NCI-H1930 (cell line): ENCODE results near the gene CTDSPL2.
"Not testable (repeated sequence)": the region's sequence is repeated elsewhere in the genome, so short reads cannot be mapped to it uniquely, and the experiment has no call there.

Experiments used
- DNase-seq, 2 experiments: peaks; one replicate each; lab custom pipeline; 2025; lab: John Stamatoyannopoulos, UW

CTDSPL2 gene

GRCh38 chr15:44541282-44541958 lies 114.0 kb downstream of the CTDSPL2 start:
- DNase-seq, result no peak

DNA sequence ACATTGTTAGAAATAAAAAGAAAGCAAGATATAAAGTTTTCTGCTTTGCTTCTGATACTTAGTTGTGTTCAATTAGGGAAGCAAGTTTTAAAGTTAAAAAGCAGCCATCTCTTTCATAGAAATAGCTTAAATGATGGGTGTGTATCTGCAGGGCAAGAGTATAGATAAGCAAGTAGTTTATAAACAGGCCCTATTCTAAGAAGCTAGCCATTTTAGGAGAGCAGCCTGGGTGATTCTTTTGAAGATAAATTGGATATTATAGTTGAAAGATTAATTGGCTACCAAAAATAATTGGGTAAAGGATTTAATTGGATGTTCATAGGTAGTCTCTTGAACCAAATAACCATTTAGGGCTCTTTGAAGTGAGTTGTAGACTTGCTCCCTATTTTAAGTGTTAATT lies 115.2 kb downstream of the CTDSPL2 start:
- no peak for DNase-seq

DNA sequence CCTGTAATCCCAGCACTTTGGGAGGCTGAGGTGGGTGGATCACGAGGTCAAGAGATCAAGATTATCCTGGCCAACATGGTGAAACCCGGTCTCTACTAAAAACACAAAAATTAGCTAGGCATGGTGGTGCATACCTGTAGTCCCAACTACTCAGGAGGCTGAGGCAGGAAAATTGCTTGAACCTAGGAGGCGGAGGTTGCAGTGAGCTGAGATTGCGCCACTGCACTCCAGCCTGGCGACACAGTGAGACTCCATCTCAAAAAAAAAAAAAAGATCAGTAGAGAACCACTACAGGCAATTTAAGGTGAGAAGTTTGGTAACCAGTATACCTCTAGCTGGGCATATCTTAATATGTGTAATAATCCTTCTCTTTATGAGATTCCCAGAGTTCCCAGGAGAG lies 117.3 kb downstream of the CTDSPL2 start:
- not testable (repeated sequence) for DNase-seq

DNA sequence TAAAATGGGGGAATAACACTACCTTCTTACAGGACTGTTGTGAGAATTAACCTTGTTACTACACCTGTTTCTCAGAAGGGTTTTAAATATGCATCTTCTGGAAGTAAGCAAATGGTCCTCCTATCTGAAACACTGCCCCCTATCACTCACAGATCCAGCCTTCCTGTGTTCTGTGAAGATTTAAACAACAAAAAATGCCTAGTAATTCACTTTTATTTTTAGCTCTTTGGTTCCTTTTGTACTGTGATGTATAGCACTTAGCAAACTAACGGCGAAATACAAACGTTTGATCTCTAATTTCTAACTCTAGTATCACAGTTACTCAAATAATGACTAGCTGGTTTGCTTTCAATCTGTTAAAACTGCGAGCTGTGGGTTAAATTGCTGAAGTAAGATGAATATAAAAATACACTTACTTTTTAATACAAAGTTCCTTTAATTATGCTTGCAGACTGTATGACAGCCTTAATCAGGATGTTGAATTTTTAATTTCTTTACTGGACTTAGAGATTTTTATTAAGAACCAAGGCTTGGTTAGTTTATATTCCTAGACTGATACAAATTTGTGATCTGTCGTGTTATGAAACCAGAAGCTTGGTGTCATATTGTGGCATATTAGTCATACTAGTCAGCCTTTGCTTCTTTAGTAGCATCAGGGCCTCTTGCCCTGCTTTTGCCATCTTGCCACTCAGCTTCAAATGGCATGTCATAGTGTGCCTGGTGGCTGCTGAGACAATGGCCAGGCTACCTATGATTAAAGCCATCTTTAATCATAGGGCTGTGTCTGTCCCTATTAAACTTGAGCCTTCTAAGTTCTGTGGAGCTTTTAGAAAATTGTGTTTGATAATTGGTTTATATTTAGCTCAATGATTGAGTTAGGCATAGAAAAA lies 118.7 kb downstream of the CTDSPL2 start:
- DNase-seq, result no peak

DNA sequence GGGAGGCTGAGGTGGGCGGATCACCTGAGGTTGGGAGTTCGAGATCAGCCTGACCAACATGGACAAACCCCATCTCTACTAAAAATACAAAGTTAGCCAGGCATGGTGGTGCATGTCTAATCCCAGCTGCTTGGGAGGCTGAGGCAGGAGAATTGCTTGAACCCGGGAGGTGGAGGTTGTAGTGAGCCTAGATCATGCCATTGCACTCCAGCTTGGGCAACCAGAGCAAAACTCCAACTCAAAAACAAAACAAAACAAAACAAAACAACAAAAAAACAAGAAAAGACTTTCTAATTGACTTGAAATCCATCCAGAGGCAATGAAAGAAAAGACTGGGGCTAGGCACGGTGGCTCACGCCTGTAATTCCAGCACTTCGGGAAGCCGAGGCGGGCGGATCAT lies 121.7 kb downstream of the CTDSPL2 start:
- DNase-seq, result not testable (repeated sequence)

DNA sequence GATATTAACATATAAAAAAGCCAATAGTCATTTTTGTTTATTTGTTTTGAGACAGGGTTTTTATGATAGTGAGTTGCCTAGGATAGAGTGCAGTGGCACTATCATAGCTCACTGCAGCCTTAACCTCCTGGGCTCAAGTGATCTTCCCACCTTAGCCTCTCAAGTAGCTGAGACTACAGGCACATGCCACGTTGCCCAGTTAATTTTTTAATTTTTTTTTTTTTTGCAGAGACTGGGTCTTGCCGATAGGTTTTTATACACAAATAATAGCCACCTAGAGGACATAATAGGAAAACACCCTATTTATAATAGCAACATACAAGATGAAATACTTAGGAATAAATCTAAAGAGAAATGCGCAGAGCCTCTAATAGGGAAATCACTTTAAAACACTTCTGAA lies 122.8 kb downstream of the CTDSPL2 start:
- no peak for DNase-seq

GRCh38 chr15:44550734-44551133 lies 123.3 kb downstream of the CTDSPL2 start:
- no peak for DNase-seq

DNA sequence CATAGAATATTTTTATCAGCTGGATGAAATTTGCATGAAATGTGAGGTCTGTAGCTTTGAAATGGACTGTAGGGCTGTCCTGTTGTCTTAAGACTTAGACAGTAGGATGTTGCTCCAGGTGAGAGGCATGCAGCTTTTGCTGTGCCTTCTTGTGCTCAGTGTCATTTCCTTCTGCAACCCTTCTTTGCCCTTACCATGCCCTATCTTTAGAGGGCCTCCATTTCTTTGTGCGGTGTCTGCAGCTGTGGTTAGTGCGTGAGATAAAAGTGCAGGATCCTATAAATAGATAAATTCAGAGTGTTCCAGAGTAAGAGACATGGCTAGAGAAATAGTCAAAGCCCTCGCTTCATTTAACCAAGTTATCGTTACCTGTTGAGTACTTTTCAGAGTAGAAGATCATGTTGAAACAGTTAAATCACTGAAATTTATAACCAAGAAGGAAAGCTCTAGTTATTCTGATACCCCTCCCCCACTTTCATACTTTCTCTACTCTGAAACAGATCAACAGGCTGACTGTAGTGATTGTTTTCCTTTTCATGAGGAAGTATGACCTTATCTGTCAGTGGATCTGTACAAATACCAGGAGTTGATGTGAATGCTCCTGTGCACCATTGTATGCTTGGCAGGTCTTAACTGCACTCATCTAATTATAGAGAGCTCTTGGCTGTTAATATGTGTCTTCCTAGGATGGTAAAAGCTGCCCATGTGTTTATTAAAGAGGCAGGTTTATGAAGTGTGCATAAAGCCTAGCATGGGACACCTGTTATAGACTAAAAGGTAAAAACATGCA lies 127.7 kb downstream of the CTDSPL2 start:
- no peak for DNase-seq

DNA sequence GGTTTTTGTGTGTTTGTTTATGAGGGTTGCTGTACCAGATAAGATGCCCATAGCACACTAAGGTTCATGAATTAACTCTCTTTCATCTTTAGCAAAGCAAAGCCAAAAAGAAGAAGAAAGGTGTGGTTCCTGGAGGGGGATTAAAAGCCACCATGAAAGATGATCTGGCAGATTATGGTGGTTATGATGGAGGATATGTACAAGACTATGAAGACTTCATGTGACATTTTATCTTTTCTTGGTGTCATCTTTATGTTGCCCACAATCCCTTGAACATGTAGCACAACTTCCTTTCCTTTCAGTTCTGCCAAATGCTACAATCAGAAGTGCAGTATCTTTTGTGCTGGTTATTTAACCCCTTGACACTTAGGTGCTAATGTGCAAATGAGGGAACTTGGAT lies 133.5 kb downstream of the CTDSPL2 start:
- not testable (repeated sequence) for DNase-seq

- DNase-seq, result no peak
These were observed 138.1 kb downstream of the CTDSPL2 start for GRCh38 chr15:44565387-44566154.

- DNase-seq, result no peak
These were observed 138.7 kb downstream of the CTDSPL2 start for GRCh38 chr15:44566155-44566540.

DNA sequence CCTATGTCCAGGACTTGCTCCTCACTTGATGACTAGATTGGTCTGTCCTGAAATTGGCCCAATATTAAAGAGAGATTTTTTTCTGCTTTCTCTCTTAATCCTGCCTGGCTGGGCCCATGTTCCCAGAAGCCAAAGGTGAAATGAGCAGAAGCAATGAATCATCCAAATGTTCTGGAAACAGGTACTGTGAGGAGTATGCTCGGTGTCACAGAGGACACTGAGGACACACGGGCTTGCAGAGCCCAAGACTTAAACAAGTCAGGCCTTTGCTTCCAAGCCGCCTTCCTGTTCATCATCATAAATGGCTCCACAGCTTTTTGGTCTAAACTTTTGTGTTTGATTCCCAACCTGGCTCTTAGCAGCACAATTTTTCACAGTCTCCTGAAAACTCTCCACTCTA lies 140.9 kb downstream of the CTDSPL2 start:
- DNase-seq, result no peak

DNA sequence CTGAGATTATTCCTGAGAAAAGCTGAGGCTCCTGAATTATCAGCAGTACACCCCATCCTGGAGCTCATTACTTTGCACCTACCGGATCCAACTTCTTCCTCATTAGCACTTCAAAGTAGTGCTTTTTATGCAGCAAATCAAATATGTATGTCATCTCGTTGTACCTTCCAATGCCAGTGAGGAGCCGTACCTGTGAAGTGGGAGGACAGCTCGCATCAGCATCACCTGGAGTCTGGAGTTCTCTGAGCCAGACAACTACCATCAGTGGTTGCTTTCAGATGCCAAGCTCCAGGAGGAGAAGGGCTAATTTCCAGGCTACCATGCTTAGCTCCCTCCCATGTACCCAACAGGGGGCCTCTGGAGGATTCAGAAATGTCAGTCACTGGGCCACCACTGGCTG lies 141.9 kb downstream of the CTDSPL2 start:
- no peak for DNase-seq

GRCh38 chr15:44570361-44570760 lies 142.9 kb downstream of the CTDSPL2 start:
- no peak for DNase-seq

GRCh38 chr15:44573386-44573785 lies 146.0 kb downstream of the CTDSPL2 start:
- DNase-seq, result no peak

- DNase-seq, result no peak
These were observed 147.3 kb downstream of the CTDSPL2 start for GRCh38 chr15:44574734-44575133.
